ENCODE data around the gene ADGRE3.

The ADGRE3 gene, protein sequence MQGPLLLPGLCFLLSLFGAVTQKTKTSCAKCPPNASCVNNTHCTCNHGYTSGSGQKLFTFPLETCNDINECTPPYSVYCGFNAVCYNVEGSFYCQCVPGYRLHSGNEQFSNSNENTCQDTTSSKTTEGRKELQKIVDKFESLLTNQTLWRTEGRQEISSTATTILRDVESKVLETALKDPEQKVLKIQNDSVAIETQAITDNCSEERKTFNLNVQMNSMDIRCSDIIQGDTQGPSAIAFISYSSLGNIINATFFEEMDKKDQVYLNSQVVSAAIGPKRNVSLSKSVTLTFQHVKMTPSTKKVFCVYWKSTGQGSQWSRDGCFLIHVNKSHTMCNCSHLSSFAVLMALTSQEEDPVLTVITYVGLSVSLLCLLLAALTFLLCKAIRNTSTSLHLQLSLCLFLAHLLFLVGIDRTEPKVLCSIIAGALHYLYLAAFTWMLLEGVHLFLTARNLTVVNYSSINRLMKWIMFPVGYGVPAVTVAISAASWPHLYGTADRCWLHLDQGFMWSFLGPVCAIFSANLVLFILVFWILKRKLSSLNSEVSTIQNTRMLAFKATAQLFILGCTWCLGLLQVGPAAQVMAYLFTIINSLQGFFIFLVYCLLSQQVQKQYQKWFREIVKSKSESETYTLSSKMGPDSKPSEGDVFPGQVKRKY

GRCh38 chr19:14674764-14675163 is at the start of gene ADGRE3:
TSS of gene ADGRE3 (minus strand) at chr19:14674844. CDS start at chr19:14674770, 74 bp downstream.
- no peak for DNase-seq (ENCODE audit: low read depth)

GRCh38 chr19:14722127-14722526 is 47.5 kb upstream of the ADGRE3 start:
- no peak for DNase-seq (ENCODE audit: low read depth)

DNA sequence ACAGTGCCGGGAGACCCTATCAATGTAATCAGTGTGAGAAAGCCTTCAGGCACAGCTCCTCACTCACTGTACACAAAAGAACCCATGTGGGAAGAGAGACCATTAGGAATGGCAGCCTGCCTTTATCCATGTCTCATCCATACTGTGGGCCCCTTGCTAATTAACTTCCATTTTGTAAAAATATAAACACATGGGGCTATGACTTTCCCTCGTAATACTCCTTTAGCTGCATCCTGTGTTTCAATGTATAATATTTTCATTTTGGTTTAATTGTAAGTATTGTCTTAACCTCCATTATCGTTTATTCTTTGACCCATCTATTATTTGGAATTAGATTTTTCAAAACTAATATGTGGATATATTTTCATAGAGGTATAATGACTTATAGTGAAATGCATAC is 44.5 kb upstream of the ADGRE3 start:
- no peak for DNase-seq (ENCODE audit: low read depth)

DNA sequence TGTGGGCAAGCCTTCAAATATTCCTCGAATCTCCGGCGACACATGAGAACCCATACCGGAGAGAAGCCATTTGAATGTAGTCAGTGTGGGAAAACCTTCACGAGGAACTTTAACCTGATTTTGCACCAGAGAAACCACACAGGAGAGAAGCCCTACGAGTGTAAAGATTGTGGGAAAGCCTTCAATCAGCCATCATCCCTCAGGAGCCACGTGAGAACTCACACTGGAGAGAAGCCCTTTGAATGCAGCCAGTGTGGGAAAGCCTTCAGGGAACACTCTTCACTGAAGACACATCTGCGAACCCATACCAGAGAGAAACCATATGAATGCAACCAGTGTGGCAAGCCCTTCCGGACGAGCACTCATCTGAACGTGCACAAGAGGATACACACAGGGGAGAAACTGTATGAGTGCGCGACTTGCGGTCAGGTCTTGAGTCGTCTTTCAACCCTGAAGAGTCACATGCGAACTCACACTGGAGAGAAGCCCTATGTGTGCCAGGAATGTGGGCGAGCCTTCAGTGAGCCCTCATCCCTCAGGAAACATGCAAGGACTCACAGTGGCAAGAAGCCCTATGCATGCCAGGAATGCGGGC is 44.0 kb upstream of the ADGRE3 start:
- DNase-seq (ENCODE audit: low read depth), result no peak

DNA sequence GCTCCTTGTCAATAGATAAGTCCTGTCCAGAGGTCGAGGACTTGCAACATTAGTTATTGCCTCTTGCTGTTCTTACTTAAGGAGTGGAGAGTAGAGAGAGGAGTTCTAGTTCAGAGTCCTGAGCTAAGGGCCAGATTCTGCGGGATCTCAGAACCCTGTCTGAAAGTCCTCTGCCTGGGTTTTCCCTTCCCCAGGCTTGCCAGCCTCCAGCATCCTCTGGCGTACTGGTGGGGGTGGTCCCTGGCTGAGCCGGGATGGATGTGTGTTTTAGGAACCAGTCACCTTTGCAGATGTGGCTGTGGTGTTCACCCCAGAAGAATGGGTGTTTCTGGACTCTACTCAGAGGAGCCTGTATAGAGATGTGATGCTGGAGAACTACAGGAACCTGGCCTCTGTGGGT is 41.2 kb upstream of the ADGRE3 start:
- no peak for DNase-seq (ENCODE audit: low read depth)

- DNase-seq (ENCODE audit: low read depth), result no peak
These were observed 29.8 kb upstream of the ADGRE3 start for GRCh38 chr19:14704450-14704849.

DNA sequence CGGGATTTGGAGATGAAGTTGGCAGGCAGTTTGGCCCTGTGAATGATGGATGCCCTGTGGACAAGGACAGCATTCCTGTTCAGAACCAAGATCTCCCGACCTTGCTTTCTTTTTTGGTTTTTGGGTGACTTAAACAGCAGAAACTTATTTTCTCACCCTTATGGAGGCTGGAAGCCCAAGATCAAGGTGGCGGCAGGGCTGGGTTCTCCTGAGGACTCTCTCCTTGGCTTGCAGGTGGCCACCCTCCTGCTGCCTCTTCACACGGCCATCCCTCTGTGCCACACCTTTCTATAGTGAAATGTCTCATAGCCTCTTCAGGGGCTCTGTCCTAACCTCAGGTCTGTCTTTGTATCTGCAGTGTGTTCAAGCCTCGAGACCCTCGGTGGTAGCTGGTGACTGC is 29.2 kb upstream of the ADGRE3 start:
- DNase-seq (ENCODE audit: low read depth), result no peak

DNA sequence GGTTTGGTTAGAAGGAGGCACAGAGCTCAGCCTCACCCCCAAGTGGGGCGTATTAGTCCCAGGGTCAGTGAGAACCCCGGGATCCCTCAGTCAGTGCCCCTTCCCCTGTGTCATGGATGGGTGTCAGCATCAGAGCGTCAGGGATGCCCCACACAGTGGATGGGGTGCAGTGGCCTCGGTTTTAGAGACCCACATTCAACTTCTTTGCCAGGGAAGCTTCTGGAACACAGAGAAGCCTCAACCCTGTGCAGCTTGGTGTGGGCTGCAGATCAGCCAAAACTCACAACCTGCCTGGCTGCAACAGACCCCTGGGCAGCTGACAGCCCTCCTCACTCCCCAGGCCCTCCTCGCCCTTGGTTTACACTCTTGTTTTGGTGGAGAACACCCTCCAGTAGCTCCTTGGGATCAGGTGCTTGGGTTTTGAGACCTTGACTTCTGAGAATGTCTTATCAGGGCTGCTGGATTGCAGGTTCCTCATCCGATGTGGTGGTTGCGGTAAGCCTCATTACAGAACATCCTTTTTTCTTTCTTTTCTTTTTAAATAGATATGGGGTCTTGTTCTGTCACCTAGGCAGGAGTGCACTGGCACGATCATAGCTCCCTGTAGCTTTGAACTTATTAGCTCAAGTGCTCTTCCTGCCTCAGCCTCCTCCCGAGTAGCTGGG is 26.2 kb upstream of the ADGRE3 start:
- no peak for DNase-seq (ENCODE audit: low read depth)

DNA sequence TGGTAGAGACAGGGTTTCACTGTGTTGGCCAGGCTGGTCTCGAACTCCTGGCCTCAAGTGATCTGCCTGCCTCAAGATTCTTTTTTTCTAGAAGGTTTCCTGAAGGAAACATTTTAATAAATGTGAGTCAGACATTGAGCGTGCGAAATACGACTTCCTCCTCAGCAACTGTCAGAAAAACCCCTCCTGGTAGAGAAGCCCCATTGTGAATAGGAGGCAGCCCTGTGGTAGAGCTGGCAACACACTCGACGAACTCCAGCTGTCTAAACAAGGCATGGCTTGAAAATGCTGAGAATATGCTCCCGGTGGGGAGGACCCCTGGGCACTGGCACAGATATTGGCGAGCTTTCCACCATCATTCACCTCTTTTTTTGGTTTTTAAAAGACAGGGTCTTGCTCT is 25.0 kb upstream of the ADGRE3 start:
- no peak for DNase-seq (ENCODE audit: low read depth)

GRCh38 chr19:14695471-14695870 is 20.8 kb upstream of the ADGRE3 start:
- DNase-seq (ENCODE audit: low read depth), result no peak

GRCh38 chr19:14694641-14695266 is 20.1 kb upstream of the ADGRE3 start:
- DNase-seq (ENCODE audit: low read depth), result no peak

DNA sequence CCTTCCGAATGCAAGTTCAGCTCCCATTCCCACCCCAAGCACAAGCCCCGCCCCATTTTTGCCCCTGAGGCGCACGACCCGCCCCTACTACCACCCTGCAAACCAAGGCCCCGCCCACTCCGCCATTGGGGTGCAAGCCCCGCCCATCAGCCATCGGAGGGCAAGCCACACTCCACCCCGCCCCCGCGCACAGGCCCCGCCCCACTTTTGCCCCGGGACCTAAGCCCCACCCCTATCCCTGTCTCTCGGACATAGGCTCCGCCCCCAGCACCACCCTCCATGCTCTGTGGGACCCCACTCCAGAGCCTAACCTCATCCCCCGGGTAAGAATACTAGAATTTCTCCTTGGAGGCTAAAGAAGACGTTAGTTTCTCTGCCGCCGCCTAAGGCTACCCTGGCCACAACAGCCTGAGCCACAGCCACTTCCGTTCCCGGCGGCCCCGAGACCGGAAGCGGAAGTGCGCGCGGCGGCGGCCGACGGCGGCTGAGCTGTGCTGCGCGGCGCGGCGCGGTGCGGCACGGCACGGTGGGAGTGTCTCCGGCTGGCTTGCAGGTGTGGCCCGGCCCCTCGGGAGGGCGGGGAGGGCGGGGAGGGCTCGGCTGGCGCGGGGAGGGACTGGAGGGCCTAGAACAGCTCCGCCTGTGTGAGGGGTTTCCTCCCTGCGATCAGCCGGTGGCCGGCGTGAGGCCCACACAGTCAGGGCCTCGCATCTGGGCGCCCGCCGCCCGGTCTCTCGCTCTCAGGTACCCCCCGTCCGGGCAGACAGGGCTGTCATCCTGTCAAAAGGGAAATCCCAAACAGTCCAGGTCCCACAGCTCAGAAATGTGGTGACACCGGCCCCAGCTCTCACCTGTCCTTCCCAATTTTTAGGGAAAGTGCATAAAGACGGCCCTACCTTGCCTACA is 15.2 kb upstream of the ADGRE3 start, which contains the start of gene ZNF333:
Gene ZNF333 (plus strand): TSS at position 451 of the 906 bp plus-strand sequence. CDS start 3,444 bp downstream, outside the sequence.
- peak; percentile 67 for DNase-seq (ENCODE audit: low read depth)

DNA sequence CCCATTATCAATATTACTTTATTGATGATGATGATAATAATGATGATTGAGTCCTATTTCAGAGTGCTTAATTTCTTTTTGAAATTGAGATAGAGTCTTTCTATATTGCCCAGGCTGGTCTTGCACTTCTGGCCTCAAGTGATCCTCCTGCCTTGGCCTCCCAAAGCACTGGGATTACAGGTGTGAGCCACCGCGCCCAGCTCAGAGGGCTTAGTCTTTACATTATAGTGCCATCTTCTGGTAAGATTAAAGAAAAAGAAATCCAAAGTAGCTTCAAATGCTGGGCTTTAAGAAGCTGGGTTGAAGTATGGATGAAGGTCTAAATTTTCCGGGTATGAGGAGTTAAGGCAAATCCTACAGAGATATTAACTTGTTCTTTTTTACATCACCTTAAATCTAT is 11.8 kb upstream of the ADGRE3 start:
- DNase-seq (ENCODE audit: low read depth), result no peak

GRCh38 chr19:14683439-14683838 is 8.8 kb upstream of the ADGRE3 start:
- DNase-seq (ENCODE audit: low read depth), result no peak

DNA sequence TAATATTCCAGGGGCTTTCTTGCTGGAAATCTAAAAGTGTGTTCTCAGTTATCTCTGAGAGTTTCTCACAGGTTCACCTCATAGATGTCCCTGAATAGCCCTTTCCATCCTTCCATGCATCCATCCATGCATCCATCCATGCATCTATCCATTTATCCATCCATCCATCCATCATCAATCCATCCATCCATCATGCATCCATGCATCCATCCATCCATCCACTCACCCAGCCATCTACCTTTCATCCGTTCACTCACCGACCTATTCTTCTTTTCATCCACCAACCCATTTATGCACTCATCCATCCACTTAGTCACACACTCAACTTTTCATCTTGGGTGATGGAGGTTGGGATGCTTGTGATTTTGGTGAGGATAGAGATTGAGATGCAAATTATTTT is 7.4 kb upstream of the ADGRE3 start:
- no peak for DNase-seq (ENCODE audit: low read depth)

- no peak for DNase-seq (ENCODE audit: low read depth)
These were observed 3.6 kb upstream of the ADGRE3 start for GRCh38 chr19:14678199-14678598.

GRCh38 chr19:14677464-14677863 is 2.8 kb upstream of the ADGRE3 start:
- no peak for DNase-seq (ENCODE audit: low read depth)

GRCh38 chr19:14676762-14677161 is 2.1 kb upstream of the ADGRE3 start:
- DNase-seq (ENCODE audit: low read depth), result no peak

GRCh38 chr19:14673088-14673487 is 1.6 kb downstream of the ADGRE3 start:
- no peak for DNase-seq (ENCODE audit: low read depth)

DNA sequence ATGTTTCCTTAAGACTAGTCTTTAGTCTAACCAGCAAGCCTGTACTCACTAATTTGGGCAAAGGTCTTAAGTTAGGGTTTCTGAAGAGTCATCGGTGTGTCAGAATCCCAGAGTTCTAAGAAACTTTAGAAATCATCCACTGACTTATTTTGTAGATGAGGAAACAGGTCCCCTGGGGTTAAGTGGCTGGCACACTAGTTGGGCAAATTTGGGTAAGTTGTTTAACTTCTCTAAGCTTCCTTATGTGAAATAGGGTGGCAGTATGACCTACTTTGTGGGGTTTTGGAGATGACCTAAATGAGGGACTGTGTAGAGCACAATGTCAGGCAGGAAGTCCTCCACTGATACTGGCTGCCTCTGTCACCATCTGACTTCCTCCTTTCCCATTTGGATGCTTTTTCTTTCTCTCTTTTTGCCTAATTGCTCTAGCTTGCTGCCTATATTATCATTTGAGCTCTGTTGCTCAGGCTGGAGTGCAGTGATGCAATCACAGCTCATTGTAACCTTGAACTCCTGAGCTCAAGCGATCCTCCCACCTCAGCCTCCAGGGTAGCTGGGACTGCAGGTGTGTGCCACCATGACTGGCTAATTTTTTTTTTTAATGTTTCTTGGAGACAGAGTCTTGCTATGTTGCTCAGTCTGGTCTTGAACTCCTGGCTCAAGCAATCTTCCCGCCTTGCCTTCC is 2.3 kb downstream of the ADGRE3 start:
- DNase-seq (ENCODE audit: low read depth), result no peak

Data from GM04504 (cell line).